ENCODE results near the gene DDX1.

DDX1 gene

GRCh38 chr2:15665067-15665942, 73.6 kb downstream of the DDX1 start:
- DNase-seq: no peak

DNA sequence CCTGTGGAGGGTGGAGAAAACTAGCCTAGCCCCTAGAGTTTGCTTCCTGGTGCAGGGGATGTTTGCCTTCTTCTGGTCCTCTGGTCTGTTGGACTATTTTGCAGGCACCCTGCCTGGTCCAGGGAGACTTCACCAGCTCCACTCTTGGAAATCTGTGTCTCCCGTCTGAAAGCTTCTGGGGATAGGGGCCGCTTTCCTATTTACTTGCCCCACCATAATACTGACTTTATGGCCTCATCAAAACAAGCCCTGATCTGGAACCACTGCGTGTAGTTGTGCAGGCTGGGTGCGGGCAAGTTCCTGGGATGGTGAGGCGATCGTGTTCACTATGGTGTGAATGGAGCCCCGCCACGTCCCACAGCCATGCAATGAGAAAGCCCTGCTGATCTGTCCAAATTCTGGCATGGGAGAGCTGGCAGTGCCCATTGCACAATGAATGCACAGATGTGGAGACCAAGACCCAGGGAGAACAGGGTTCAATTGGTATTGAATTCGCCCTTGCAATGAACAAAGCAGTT, 74.3 kb downstream of the DDX1 start:
- DNase-seq: no peak

GRCh38 chr2:15666861-15667808, 75.5 kb downstream of the DDX1 start:
- DNase-seq: no peak

- peak; percentile 58 for DNase-seq
These were observed 76.3 kb downstream of the DDX1 start for GRCh38 chr2:15667809-15668556.

DNA sequence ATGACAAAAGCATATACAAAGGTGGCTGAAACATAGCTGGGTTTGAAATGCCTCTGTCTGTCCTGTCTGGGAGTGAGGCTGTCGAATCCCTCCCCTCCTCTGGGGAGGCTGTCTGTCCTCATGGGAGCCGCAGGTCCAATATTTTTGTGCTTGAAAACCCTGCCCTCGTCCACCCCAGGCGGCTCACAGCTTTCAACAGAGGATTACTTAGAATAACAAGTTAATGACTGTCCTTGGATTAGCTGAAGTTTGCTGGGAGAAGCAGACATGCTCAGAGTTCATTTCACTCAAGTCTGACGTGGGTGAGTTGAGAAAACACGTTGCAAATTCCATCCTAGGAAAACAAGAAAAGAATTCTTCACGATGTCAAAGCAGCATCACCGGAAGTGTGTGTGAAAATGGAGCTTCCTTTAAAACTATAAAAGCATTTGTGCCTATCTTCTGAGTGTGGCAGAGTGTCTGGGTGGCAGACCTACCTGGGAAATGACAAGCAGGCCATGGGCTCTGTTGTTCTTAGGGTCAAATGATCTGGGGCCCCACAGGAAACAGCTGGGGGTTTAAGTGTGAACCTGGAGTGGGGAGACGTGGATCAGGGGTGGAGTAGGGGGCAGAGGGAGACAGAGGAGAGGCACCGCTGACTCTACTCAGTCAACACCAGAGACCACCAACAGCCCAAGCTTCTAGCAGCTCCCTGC, 77.1 kb downstream of the DDX1 start:
- DNase-seq: peak; percentile 55

DNA sequence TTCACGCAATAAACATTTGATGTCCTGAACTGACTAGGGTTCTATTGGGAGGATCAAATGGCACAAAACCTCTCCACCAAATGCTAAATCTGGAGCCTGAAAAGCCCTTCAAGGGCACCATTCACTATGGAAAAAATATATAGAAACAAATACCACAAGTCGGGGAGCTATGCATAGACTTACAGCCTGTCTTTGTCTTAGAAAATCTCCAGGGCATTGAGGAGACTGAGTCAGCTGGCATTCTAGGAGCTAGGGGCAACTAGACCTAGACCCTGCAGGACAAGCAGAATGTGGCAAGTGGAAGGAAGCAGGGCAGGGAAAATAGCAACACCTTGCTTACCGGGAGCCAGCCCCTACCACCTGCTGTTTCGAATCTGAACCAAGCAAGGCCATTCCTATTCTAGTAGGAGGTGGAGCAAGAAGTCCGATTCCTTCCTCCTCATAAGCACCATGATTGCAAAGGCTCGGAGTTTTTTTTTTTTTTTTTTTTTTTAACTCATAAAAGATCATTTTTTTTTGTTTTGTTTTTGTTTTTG, 77.8 kb downstream of the DDX1 start:
- no peak for DNase-seq

- no peak for DNase-seq
These were observed 78.8 kb downstream of the DDX1 start for GRCh38 chr2:15670469-15670868.

DNA sequence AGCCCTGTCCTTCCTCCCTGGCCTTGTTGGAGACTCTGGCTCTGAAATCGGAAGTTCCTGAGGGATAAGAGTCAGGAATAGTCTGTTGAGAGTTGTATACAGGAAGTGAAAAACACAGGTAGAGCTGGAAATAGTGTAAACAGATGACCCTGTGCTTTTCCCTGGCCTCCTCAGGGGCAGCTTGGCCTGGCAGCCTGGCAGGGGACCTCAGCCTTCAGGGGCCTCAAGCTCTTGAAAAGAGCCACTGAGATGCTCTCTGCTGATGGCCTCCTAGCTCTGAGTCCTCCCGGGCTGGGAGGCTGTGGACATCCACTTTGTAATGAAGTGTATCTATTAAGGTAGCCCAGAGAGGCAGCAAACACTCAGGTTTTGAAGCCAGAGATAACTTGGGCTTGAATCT, 79.3 kb downstream of the DDX1 start:
- no peak for DNase-seq

GRCh38 chr2:15671409-15671808, 79.7 kb downstream of the DDX1 start:
- no peak for DNase-seq

DNA sequence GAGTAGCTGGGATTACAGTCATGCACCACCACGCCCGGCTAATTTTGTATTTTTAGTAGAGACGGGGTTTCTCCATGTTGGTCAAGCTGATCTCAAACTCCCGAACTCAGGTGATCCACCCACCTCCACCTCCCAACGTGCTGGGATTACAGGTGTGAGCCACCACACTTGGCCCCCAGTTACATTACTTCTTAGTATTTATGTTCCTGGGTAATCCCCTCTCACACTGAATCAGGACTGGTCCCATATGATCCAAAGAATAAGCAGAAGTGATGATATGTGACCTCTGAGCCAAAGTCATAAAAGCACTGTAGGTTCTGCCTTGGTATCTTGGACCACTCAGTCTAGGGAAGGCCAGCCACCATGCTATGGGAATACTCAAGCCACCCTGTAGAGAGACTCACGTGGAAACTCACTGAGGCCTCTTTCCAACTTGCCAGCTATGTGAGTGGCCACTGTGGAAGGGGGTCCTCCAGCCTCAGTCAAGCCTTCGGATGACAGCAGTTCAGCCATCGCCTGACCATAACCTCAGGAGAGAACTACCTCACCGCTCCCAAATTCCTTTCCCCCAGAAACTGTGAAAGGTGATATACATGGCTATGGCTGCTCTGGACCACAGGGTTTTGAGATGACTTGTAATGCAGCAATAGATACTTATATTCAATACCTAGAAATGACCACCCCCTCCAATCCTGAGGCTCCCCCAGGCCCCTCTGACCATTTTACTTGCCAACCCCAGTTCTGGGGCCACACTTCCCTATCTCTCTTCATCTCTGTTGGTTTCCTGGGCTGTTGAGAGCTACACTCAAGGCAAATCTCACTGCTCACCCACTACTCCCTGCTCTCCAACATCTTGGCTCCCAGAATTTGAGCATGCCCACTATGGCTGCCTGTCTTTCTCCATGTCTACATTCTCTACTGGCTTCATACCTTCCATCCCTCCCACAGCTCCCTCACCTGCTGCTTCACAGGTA, 80.5 kb downstream of the DDX1 start:
- DNase-seq: no peak

DNA sequence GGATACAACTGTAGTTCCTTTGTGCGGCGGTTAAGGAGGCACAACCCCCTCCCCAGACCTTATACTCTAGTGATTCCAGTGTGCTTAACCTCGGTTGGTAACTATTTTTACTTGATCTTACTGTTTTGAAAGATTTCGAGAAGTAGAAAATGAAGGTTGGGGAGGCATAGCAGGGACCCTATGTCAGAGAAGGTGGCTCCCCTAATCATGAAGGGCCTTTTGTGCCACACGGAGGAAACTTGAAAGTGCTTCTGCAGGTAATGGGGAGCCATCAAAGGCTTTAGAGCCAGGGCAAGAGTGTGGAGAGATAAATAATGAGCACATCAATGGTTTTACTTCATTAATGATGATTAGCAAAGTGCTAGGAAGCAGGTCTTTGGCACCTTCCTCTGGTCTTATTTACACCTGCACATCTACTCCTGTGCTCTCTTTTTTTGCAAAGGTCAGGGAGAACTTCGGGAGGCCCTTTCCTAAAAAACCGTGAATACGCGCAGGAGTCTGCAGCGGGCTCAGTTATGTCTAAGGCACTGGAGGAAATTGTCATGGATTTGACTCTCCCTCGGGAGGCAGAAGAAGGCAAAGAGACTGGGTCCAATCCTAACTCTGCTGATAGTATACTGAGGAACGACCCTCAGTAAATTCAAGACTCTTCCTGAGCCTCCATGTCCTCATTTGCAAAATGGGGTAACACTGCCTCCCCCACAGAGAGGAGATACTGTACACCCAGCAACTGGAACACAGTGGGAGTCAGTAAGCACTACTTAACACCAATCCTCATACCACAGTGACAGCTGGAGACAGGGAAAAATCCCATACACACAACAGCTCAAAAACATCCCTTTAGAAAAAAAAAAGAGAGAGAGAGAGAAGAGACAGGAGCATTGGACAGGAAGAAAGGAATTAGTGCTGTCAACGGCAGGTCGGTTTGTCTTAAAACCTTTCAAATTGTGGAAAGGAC, 81.6 kb downstream of the DDX1 start:
- DNase-seq: no peak

- peak; percentile 25 for DNase-seq
These were observed 82.4 kb downstream of the DDX1 start for GRCh38 chr2:15673919-15674636.

- peak; percentile 13 for DNase-seq
These were observed 83.2 kb downstream of the DDX1 start for GRCh38 chr2:15674637-15675455.

DNA sequence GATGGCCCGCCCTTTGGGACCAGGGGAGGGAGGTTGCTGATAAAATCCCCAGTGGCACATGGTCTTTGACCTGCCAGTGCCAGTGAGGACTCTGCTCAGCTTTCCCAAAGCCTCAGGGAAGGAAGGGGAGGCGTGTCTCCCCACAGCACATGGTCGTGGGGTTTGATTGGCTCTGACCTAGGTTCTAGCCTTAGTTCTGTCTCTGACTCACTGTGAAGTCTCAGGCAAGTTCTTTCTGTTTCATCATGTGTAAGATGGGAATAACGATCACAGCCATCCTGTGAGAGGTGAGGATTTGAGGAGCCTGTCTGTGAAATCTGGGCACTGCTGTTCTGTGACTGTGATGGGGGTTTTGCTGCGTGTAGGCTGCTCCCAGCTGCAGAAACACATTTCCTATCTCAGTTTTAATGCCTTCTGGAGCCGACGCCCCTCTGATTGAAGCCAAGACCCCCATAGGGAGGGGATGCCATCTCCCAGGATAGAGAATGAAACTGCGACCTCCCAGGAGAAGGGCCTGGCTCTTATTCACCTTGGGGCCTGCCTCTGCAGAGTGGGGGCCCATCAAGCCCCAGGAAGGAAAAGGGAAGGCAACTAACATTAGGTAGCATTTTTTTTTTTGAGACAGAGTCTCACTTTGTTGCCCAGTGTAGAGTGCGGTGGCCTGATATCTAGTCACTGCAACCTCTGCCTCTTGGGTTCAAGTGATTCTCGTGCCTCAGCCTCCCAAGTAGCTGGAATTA, 84.0 kb downstream of the DDX1 start:
- peak; percentile 31 for DNase-seq

GRCh38 chr2:15677141-15677843, 85.6 kb downstream of the DDX1 start:
- DNase-seq: no peak

DNA sequence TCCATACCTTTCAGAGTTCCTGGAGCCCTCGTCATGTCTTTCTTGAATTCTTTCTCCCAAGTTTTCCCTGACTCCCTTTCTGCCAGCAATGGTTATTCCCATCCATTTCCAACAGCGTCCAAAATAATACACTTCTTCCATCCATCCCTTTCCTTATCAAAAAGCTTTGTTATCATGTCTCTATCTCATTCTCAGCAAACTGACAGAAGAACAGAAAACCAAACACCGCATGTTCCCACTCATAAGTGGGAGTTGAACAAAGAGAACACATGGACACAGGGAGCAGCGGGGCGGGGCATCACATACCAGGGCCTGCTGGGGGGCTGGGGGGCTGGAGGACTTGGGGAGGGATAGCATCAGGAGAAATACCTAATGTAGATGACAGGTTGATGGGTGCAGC, 86.7 kb downstream of the DDX1 start:
- DNase-seq: no peak

All from fibroblast of skin of right biceps (primary cell).